HEK293T (cell line): ENCODE measurements around the gene IQCF5.

Experiments
- BHLHE40 ChIP-seq: fragments of 450-650 bp; IDR thresholded peaks from 2 replicates; pipeline ENCODE4 v1.6.1; 2016; ENCODE audit warnings: mild to moderate bottlenecking, moderate library complexity, borderline replicate concordance
- CTBP1 ChIP-seq: fragments of 450-650 bp; IDR thresholded peaks from 2 replicates; pipeline ENCODE4 v1.6.1; 2016; ENCODE audit warnings: borderline replicate concordance
- ELF4 ChIP-seq: fragments of 450-650 bp; IDR thresholded peaks from 2 replicates; pipeline ENCODE4 v1.6.1; 2017; ENCODE audit warnings: antibody characterized with exemption
- FOXM1 ChIP-seq: fragments of 450-650 bp; IDR thresholded peaks from 2 replicates; pipeline ENCODE4 v1.6.1; 2017; ENCODE audit warnings: mild to moderate bottlenecking, borderline replicate concordance
- HDGF ChIP-seq: fragments of 450-650 bp; IDR thresholded peaks from 2 replicates; pipeline ENCODE4 v1.6.1; 2017; ENCODE audit warnings: antibody characterized with exemption, borderline replicate concordance
- L3MBTL2 ChIP-seq: fragments of 450-650 bp; conservative IDR thresholded peaks from 2 replicates; pipeline ENCODE4 v1.6.1; 2016; ENCODE audit warnings: mild to moderate bottlenecking
- ZNF384 ChIP-seq: fragments of 450-650 bp; IDR thresholded peaks from 2 replicates; pipeline ENCODE4 v1.6.1; 2016

DNA sequence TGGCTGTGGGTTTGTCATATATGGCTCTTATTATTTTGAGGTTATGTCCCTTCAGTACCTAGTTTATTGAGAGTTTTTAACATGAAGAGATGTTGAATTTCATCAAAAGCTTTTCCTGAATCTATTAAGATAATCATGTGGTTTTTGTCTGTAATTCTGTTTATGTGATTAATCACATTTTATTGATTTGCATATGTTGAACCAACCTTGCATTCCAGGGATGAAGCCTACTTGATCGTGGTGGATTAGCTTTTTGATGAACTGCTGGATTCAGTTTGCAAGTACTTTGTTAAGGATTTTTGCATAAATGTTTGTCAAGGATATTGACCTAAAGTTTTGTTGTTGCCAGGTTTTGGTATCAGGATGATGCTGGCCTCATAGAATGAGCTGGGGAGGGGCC is 47.1 kb downstream of the IQCF5 start:
- TF ChIP-seq BHLHE40 (no peak), ZNF384 (no peak), HDGF (no peak), FOXM1 (no peak), L3MBTL2 (no peak), CTBP1 (no peak), ELF4 (no peak)
